Osteoblast (primary cell): ENCODE measurements around the gene TRIOBP. TPM values are rescaled to one million over a fixed set of nuclear protein-coding genes. Genes with fewer than 3 reads are reported as not detected.
A peak's percentile ranks its signal among the peaks of the same experiment; 100 is the strongest.

Source experiments
- DNase-seq: peaks from one replicate; pipeline ENCODE4 v3.0.0; 2011; ENCODE audit warnings: low spot score, mixed read lengths; ENCODE audit not compliant: insufficient read length; ENCODE audit errors: missing footprints
- H2AFZ ChIP-seq: 2 replicates; pipeline ENCODE4 v1.6.0; 2011; ENCODE audit warnings: mild to moderate bottlenecking, low read length
- H3K27ac ChIP-seq: 2 replicates; pipeline ENCODE4 v1.5.1; 2011; ENCODE audit warnings: mild to moderate bottlenecking, low read depth, low read length, moderate library complexity
- H3K27me3 ChIP-seq: 2 replicates; pipeline ENCODE4 v1.6.0; 2012; ENCODE audit warnings: mild to moderate bottlenecking, control low read depth, inconsistent platforms, low read length, moderate library complexity; ENCODE audit not compliant: insufficient read depth
- H3K36me3 ChIP-seq: 2 replicates; pipeline ENCODE4 v1.5.1; 2011; ENCODE audit warnings: mild to moderate bottlenecking, low read length, control low read depth, moderate library complexity; ENCODE audit not compliant: insufficient read depth
- H3K4me1 ChIP-seq: 2 replicates; pipeline ENCODE4 v1.5.1; 2011; ENCODE audit warnings: mild to moderate bottlenecking, low read length, control low read depth, moderate library complexity; ENCODE audit not compliant: insufficient read depth
- H3K4me2 ChIP-seq: 2 replicates; pipeline ENCODE4 v1.6.0; 2011; ENCODE audit warnings: mild to moderate bottlenecking, low read length; ENCODE audit not compliant: insufficient read depth
- H3K4me3 ChIP-seq: fragments of 200-600 bp; sonication (generic); 3 replicates; pipeline ENCODE4 v1.5.1; 2012; ENCODE audit warnings: mild to moderate bottlenecking, low read length, inconsistent platforms; ENCODE audit not compliant: insufficient read depth
- H3K79me2 ChIP-seq: 2 replicates; pipeline ENCODE4 v1.6.0; 2012; ENCODE audit warnings: mild to moderate bottlenecking, low read length, control low read depth, inconsistent platforms; ENCODE audit not compliant: insufficient read depth
- H3K9me3 ChIP-seq: 2 replicates; pipeline ENCODE4 v1.5.1; 2011; ENCODE audit warnings: low read depth, low read length, control low read depth
- H4K20me1 ChIP-seq: 2 replicates; pipeline ENCODE4 v1.6.0; 2012; ENCODE audit warnings: mild to moderate bottlenecking, low read length, control low read depth; ENCODE audit not compliant: insufficient read depth
- total RNA-seq: library from RNA; depleted of rRNA; stranded (reverse); fragments of >200 nt; gene quantifications from 2 replicates; pipeline ENCODE4 v1.2.3, GENCODE V29; 2012
- TF ChIP-seq, protein P1 (sequence below): IDR thresholded peaks from 2 replicates; pipeline ENCODE4 v1.5.1; 2011; ENCODE audit warnings: mild to moderate bottlenecking, low read depth, low read length, moderate library complexity; ENCODE audit errors: extremely low read depth

TRIOBP gene
- total RNA-seq, 1 donor, result 162 TPM

DNA sequence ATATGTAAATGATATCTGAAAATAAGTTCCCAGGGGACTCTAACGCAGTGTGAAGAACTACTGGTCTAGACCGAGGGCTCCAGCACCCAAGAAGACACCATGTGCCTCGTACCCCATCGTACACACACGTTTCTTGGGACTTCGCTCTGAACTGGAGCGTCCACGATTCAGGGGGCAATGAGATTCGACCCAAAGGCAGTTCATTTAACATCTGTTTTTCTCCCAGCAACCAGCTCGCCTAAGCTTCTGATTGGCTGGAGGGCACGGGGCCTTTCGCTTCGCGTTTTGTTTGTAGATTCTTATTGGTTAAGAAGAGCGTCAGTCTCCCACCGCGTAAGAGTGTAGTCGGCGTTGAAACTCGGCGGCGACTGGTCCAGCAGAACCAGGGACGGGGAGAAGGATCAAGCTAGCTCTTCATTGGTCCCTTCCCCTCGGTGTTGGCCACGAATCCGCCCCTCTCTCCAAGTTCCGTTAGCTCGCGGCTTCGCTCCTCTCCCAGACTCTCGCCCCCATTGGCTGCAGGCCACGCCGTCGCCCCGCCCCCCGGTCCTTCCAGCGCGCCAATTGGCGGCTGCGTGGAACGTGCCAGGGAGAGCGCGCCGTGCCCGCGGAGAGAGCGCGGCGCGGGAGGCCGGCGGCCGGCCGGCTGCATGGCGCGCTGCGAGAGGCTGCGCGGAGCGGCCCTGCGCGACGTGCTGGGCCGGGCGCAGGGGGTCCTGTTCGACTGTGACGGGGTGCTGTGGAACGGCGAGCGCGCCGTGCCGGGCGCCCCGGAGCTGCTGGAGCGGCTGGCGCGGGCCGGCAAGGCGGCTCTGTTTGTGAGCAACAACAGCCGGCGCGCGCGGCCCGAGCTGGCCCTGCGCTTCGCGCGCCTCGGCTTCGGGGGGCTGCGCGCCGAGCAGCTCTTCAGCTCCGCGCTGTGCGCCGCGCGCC, 38.4 kb upstream of the TRIOBP start, which contains the start of gene PDXP:
Gene PDXP, plus strand, starts transcription at position 591 of the 933 bp plus-strand sequence. Its CDS starts 60 bp downstream, at position 651.
- H3K9me3 ChIP-seq, result no peaks in the 10 kb centered on the region
- DNase-seq, result peak; percentile 100
- peaks cover 37% of the 10 kb centered on the region for H3K79me2 ChIP-seq
- H3K36me3 ChIP-seq, result peaks cover under 1% of the 10 kb centered on the region
- H3K4me2 ChIP-seq, result peak within 1 kb of the TSS; percentile 97
- peaks cover 19% of the 10 kb centered on the region for H4K20me1 ChIP-seq
- H3K27me3 ChIP-seq, result no peaks in the 10 kb centered on the region
- H3K27ac ChIP-seq, result peak within 1 kb of the TSS; percentile 64
- H3K4me3 ChIP-seq, result peak within 1 kb of the TSS; percentile 71
- peak within 1 kb of the TSS; percentile 91 for H2AFZ ChIP-seq
- H3K4me1 ChIP-seq, result peaks cover 27% of the 10 kb centered on the region
- TF ChIP-seq, protein P1, sequence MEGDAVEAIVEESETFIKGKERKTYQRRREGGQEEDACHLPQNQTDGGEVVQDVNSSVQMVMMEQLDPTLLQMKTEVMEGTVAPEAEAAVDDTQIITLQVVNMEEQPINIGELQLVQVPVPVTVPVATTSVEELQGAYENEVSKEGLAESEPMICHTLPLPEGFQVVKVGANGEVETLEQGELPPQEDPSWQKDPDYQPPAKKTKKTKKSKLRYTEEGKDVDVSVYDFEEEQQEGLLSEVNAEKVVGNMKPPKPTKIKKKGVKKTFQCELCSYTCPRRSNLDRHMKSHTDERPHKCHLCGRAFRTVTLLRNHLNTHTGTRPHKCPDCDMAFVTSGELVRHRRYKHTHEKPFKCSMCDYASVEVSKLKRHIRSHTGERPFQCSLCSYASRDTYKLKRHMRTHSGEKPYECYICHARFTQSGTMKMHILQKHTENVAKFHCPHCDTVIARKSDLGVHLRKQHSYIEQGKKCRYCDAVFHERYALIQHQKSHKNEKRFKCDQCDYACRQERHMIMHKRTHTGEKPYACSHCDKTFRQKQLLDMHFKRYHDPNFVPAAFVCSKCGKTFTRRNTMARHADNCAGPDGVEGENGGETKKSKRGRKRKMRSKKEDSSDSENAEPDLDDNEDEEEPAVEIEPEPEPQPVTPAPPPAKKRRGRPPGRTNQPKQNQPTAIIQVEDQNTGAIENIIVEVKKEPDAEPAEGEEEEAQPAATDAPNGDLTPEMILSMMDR, result no peak

DNA sequence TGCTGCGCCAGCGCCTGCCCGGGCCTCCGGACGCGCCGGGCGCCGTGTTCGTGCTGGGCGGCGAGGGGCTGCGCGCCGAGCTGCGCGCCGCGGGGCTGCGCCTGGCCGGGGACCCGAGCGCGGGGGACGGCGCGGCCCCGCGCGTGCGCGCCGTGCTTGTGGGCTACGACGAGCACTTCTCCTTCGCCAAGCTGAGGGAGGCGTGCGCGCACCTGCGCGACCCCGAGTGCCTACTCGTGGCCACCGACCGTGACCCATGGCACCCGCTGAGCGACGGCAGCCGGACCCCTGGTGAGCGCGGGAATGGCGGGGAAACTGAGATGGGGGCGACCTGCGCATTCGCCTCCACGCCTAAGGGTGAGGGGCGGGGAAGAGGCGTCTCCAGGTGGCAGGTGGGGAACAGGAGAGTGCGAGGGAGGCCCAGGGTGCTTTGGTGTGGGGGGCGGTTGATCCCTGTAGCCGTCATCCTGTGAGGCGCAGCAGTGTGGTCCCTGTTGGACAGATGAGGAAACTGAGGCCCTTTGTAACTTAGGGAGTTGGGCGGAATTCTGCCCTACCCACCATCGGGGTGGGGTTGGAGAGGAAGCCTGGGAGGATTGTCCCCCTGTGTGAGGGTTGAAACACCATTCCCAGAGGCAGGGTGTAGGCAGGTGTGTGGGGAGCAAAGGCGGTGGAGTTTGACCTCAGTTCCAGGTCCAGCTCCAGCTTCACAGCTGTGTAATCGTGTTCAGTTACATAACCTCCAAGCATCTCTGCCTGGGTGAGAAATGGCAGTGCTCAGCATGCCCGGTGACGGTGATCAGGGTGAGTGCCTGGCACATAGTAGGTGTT, 37.6 kb upstream of the TRIOBP start:
- no peaks in the 10 kb centered on the region for H3K9me3 ChIP-seq
- H3K27ac ChIP-seq, result no peak overlapping the region
- H3K36me3 ChIP-seq, result no peaks in the 10 kb centered on the region
- DNase-seq, result peak; percentile 29
- H3K27me3 ChIP-seq, result no peaks in the 10 kb centered on the region
- TF ChIP-seq, protein P1, result no peak
- H3K4me1 ChIP-seq, result peaks cover 27% of the 10 kb centered on the region
- peaks cover 41% of the 10 kb centered on the region for H3K79me2 ChIP-seq
- H3K4me2 ChIP-seq, result peak overlapping the region; percentile 97
- H3K4me3 ChIP-seq, result peak overlapping the region; percentile 71
- H4K20me1 ChIP-seq, result peaks cover 19% of the 10 kb centered on the region
- no peak overlapping the region for H2AFZ ChIP-seq

DNA sequence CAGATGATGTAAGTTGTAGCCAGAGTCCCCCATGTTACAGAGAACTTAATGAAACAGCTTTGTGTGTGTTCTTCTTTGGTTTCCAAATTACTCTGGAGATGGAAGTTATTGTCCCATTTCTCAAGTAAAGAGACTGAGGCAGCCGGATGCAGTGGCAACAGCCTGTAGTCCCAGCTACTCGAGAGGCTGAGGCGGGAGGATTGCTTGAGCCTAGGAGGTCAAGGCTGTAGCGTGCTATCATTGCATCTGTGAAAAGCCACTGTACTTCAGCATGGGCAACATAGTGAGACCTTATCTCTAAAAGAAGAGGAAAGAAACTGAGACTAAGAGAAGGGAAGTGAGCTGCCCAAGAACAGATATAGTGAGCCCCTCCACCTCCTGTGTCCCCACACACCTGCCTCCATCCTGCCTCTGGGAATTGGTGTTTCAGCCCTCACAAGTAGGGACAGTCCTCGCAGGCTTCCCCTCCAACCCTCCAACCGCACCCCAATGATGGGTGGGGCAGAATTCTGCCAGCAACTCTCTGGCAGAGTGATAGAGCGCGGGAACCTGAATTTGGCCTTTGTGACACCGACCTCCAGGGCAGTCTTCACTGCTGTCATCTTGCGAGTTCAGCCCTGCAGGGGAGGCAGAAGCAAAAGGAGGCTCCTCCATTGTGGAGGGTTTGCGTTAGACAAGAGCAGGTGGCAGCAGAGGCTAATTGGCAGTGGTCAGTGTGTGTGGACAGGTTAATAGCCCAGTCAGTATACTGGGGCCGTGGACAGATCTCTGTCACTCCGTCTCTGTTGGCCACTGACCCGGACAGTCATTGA, 36.7 kb upstream of the TRIOBP start:
- Histone ChIP-seq H3K36me3 (no peaks in the 10 kb centered on the region), H3K4me2 (peak overlapping the region; percentile 97), H3K9me3 (no peaks in the 10 kb centered on the region), H2AFZ (no peak overlapping the region), H4K20me1 (peaks cover 19% of the 10 kb centered on the region), H3K4me3 (peak overlapping the region; percentile 71), H3K4me1 (peaks cover 27% of the 10 kb centered on the region), H3K27me3 (no peaks in the 10 kb centered on the region), H3K27ac (no peak overlapping the region), H3K79me2 (peaks cover 49% of the 10 kb centered on the region)
- peak; percentile 42 for DNase-seq
- TF ChIP-seq, protein P1, result no peak
